GM18498 (cell line): Measurements from ENCODE around the gene UNKL.

Source experiments
- ATAC-seq: cut with Tn5 transposase; IDR thresholded peaks from one replicate; pipeline ENCODE4 v1.9.1; 2021; ENCODE audit warnings: mild to moderate bottlenecking, moderate library complexity; ENCODE audit not compliant: unreplicated experiment

Gene UNKL

GRCh38 chr16:1342526-1343427, 71.7 kb downstream of the UNKL start:
- peak; percentile 89 for ATAC-seq

DNA sequence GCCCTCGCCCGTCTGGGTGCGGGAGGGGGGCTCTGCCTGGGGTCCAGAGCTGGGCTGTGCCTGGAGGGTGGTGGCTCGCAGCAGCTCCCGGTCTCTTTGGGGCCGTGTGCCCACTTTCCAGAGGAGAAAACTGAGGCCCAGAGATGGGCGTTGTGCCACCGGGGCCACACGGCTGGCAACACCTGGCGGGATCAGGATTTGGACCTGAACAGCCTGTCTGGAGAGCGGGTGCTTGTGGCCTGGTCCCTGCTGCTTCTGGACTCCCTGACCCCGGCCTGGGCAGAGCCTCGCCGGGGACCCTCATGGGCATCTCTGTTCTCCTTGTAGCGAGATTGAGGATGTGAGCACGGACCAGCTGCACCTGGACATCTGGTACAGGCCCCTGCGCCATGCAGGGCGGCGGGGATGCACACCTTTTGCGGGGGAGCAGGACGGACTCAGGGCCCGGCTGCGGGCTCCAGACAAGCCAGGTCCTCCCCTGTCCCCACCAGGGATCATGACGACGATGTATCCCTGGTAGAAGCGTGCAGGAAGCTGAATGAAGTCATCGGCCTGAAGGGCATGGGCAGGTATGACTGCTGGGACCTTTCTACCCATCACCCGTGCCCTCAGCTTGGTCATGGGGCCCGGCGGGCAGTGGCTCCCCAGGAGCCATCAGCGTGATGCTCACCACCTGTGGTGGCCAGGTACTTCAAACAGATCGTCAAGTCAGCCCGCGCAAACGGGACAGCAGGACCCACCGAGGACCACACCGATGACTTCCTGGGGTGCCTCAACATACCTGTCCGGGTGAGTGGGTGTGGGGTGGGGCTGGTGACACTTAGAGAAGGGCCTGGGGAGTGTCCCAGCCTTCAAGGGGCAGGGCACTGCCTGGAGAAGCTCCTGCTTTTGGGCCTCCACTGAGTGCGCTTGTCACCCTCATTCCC, 72.7 kb downstream of the UNKL start:
- ATAC-seq, result no peak

GRCh38 chr16:1340730-1341494, 73.6 kb downstream of the UNKL start:
- ATAC-seq, result no peak

- ATAC-seq, result no peak
Measured at GRCh38 chr16:1338855-1339675, 75.4 kb downstream of the UNKL start.

- ATAC-seq, result no peak
Measured at GRCh38 chr16:1338119-1338730, 76.3 kb downstream of the UNKL start.

GRCh38 chr16:1337486-1337885, 77.0 kb downstream of the UNKL start:
- no peak for ATAC-seq

DNA sequence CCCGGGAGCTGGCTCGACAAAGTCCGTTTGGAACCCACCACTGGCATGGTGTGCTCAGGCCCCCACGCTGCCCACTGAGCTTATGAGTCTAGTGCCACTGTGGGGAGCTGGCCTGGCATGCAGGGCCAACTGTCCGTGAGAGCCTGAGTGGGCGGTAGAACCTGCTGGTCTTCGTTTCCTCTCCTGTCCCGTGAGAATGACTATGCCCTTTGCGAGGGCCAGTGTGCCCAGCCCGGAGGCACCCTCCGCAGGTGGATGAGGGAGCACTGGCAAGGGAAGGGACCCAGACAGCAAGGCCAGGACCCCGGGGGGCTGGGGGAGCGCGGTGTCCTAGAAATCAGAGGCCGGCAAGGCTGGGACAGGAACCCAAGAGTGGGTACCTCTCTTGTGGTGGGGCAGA, 77.9 kb downstream of the UNKL start:
- no peak for ATAC-seq

DNA sequence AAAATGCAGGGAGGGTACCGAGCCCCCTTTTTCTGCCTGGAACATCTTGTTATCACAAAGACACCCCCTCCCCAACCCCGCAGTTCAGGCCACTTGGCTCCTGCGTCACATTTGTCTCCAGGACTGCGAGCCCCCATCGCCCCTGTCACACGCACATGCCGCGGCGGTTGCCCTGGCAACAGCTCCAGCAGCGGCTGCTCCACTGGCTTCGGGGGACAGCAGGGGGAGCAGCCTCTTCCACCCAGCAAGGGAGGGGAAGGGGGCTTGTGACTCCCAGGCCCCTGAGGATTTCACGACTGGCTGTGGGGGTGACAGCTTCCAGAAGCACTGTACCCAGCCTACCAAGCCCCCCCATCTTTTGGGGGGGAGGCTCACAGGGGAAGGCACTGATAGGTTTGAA, 78.5 kb downstream of the UNKL start:
- ATAC-seq, result no peak

DNA sequence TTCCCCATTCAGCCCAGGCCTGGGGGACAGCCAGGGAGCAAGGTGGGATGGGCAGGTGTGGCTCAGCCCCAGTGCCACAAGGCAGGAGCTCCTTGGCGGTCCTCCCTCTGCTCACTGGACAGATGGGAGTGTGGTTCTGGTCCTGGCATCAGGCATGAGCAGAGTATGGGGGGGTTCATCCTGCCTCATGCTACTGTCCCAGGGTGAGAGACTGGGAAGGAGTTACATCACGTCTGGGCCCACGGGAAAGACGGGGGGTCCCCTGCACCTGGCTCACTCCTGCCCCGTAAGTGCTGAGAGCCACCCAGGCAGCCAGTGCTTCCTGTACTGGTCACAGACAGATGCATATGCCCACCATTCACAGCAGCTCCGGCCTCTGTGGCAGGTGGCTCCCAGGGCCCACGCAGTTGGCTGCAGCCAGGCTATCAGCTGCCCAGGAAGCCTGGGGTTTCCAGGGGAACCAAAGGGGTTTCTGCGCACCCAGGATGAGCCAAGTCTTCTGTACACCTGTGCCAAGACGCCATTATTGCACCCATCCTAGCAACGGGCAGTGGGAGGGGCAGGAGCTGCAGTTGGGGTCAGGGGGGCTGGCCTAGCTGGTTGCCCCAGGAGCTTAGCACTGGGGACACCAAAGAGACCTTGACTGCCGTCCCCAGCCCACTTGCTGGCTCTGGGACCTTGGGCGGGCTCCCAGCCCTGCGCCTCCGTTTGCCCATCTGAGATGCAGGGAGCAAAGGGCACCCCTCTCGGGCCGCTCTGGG, 79.1 kb downstream of the UNKL start:
- ATAC-seq, result no peak

DNA sequence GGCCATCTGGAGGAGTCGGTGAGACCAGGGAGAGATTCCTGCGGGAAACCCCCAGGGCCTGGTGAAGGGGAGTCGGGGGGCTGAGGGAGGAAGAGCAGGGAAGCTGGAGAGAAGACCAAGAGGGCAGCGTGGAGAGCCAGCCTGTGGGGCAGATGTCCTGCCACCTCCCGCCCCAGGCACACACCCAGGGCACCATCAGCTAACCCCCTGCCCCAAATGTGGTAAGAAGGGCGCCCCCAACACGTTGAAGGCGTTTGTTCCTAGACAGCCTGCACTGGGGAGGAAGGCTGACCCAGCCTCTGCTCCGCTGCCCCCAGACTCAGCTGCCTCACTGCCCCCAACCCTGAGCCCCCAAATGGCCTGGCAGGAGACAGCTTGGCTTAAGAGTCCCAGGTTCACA, 79.8 kb downstream of the UNKL start:
- ATAC-seq, result no peak

- no peak for ATAC-seq
Measured at GRCh38 chr16:1333854-1334700, 80.4 kb downstream of the UNKL start.

DNA sequence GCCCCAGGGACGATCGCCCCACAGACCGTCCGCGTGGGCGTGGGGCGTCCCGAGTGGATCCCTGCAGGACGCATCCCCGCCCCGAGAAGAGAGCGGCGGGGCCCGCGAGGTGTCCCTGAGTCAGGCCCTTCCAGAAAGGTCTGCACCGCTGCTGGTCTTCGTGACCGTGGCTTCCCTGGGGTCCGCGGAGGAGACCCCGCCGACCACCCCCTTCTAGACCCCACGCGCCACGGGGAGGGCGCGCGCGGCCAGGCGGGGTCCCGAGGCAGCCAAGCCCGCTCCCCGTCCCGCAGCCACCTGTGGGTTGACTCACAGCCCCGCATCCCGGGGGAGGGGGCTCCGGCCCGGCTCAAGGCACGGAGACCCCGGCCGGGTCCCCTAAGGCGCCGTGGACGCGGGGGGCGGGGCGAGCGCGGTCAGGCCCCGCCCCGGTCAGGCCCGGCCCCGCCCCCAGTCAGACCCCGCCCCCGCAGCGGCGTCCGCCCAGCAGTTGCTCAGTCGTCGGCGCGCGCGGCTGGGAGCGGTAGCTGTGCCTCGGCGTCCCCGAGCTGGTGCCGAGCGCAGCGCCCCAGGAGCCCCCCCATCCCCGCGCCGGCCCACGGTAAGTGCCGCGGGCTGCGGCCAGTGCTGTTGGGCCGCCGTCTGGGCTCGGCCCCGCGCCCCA, 81.2 kb downstream of the UNKL start, which contains the start of gene BAIAP3:
Gene BAIAP3, plus strand, starts transcription at position 497 of the 664 bp plus-strand sequence. CDS start 4,905 bp downstream, outside the sequence.
- no peak for ATAC-seq

DNA sequence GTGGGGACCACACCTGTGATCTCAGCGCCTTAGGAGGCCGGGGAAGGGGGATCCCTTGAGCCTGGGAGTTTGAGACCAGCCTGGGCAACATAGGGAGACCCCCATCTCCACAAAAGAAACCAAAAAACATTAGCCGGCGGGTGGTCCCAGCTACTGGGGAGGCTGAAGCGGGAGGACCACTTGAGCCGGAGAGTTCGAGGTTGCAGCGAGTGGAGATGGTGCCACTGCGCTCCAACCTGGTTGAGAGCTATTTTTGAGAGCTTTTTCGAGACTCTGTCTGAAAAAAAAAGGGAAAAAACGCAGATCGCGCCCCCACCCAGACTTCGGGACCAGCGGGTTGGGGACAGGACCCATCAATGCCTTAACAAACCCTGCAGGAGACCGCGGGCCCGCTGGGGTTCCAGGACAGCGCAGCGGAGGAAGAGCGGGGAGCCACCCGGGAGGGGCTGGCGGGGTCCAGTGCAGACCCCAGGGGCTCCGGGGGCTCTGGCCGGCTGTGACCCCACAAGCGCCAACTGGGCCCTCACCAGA, 81.8 kb downstream of the UNKL start:
- ATAC-seq, result no peak

DNA sequence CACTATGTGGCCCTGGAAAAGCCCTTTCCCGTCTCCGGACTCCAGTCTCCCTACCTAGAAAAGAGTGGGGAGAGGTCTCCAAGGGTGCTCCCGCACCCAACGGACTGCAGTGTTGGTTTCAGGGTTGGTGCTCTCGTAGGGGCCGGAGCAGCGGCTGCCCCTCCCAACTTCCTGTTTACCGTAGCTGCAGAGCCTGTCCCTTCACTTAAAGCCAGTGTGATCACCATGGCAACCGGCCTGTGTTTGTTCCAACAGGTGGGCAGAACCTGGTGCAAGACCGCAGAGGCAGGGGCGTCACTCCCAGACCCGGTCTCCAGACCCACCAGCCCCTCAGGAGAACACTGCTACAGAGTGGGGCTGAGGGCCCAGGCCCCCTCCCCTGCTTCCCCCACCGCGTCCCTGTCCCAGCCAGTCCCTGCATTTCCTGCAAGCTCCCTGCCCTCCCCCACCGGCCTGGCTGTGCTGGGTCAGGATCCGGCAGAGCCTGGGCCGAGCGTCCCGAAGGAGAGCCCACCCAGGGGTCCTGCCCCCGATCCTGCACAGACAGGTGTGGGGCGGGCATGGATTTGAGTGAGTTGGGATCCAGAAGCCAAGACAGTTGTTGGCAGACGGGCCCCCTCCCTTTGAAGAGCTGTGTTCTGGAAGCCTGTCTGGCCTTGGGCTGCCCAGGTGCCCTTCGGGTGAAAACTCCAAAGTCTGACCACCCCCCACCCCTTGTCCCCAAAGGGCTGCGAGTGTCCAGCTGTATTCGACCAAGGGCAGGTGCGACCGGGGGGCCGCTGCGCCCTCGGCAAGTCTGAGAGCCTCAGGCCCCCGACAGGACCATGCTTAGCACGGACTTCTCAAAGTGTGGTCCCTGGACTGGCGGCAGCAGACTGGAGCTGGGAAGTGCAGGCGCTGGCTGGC, 82.5 kb downstream of the UNKL start:
- ATAC-seq, result peak; percentile 61

- no peak for ATAC-seq
Measured at GRCh38 chr16:1330931-1331711, 83.4 kb downstream of the UNKL start.
